Measurements from ENCODE around the gene C6. TPM values are rescaled to one million over a fixed set of nuclear protein-coding genes. Genes with fewer than 3 reads are reported as not detected.
"Not testable (repeated sequence)": the region's sequence is repeated elsewhere in the genome, so short reads cannot be mapped to it uniquely, and the experiment has no call there.

Gene C6
- total and polyA plus RNA-seq, 2 experiments from 2014 or later = not detected

GRCh38 chr5:41240985-41241384, 27.7 kb upstream of the C6 start:
- in situ Hi-C loops (cut with MboI) = no loop called here
- Histone ChIP-seq H3K27ac (no peak overlapping the region), H3K36me3 (ENCODE audit: low read depth) (no peaks in the 10 kb centered on the region), H3F3A (ENCODE audit: insufficient read depth) (no peaks in the 10 kb centered on the region), H3K4me3 (no peak overlapping the region), H4K20me1 (ENCODE audit: insufficient read depth) (no peaks in the 10 kb centered on the region), H3K9me3 (ENCODE audit: low read depth) (no peaks in the 10 kb centered on the region), H3K4me2 (ENCODE audit: unreplicated experiment) (no peak overlapping the region), H3K79me2 (ENCODE audit: insufficient read depth) (no peaks in the 10 kb centered on the region), H2AFZ (no peak overlapping the region), H3K9ac (no peak overlapping the region), H3K27me3 (replicated peaks; ENCODE audit: insufficient read depth) (no peaks in the 10 kb centered on the region), H3K9me2 (ENCODE audit: insufficient read depth) (no peaks in the 10 kb centered on the region), H3K4me1 (ENCODE audit: insufficient read depth) (no peaks in the 10 kb centered on the region)
- TF ChIP-seq EZH2 (IDR thresholded peaks at IDR 0.05; ENCODE audit: insufficient read depth, poor library complexity, severe bottlenecking) = no peak
- no peak for TF ChIP-seq EZH2phosphoT487 (IDR thresholded peaks at IDR 0.05; ENCODE audit: insufficient read depth, low read depth)
- no peak for DNase-seq
- 41 to 52% methylated on average over 3 of the region's 3 CpGs for WGBS, 2 experiments (ENCODE audit: low coverage in 1 of 2, low lambda C conversion rate in 2 of 2, missing lambda C conversion rate in 2 of 2)

GRCh38 chr5:41240390-41240789, 27.1 kb upstream of the C6 start:
- H3F3A ChIP-seq (ENCODE audit: insufficient read depth) = no peaks in the 10 kb centered on the region
- DNase-seq = no peak
- H3K4me3 ChIP-seq = no peak overlapping the region
- in situ Hi-C loops (cut with MboI) = no loop called here
- H3K9ac ChIP-seq = no peak overlapping the region
- H3K27me3 ChIP-seq (replicated peaks; ENCODE audit: insufficient read depth) = no peaks in the 10 kb centered on the region
- H2AFZ ChIP-seq = no peak overlapping the region
- H4K20me1 ChIP-seq (ENCODE audit: insufficient read depth) = no peaks in the 10 kb centered on the region
- 67 to 74% methylated on average over 3 of the region's 3 CpGs for WGBS, 2 experiments (ENCODE audit: low coverage in 1 of 2, low lambda C conversion rate in 2 of 2, missing lambda C conversion rate in 2 of 2)
- no peaks in the 10 kb centered on the region for H3K79me2 ChIP-seq (ENCODE audit: insufficient read depth)
- H3K27ac ChIP-seq = no peak overlapping the region
- H3K9me3 ChIP-seq (ENCODE audit: low read depth) = no peaks in the 10 kb centered on the region
- no peak overlapping the region for H3K4me2 ChIP-seq (ENCODE audit: unreplicated experiment)
- H3K9me2 ChIP-seq (ENCODE audit: insufficient read depth) = no peaks in the 10 kb centered on the region
- no peak for TF ChIP-seq EZH2phosphoT487 (IDR thresholded peaks at IDR 0.05; ENCODE audit: insufficient read depth, low read depth)
- no peak for TF ChIP-seq EZH2 (IDR thresholded peaks at IDR 0.05; ENCODE audit: insufficient read depth, poor library complexity, severe bottlenecking)
- H3K36me3 ChIP-seq (ENCODE audit: low read depth) = no peaks in the 10 kb centered on the region
- H3K4me1 ChIP-seq (ENCODE audit: insufficient read depth) = no peaks in the 10 kb centered on the region

- Histone ChIP-seq H3K4me1 (ENCODE audit: insufficient read depth) (no peaks in the 10 kb centered on the region), H3K27me3 (replicated peaks; ENCODE audit: insufficient read depth) (no peaks in the 10 kb centered on the region), H3K36me3 (ENCODE audit: low read depth) (no peaks in the 10 kb centered on the region), H3K27ac (no peak overlapping the region), H3K4me2 (ENCODE audit: unreplicated experiment) (no peak overlapping the region), H3K79me2 (ENCODE audit: insufficient read depth) (no peaks in the 10 kb centered on the region), H3K4me3 (no peak overlapping the region), H3F3A (ENCODE audit: insufficient read depth) (no peaks in the 10 kb centered on the region), H4K20me1 (ENCODE audit: insufficient read depth) (no peaks in the 10 kb centered on the region), H2AFZ (no peak overlapping the region), H3K9me2 (ENCODE audit: insufficient read depth) (no peaks in the 10 kb centered on the region), H3K9me3 (ENCODE audit: low read depth) (no peaks in the 10 kb centered on the region), H3K9ac (no peak overlapping the region)
- no peak for DNase-seq
- in situ Hi-C loops (cut with MboI) = no loop called here
- TF ChIP-seq EZH2 (IDR thresholded peaks at IDR 0.05; ENCODE audit: insufficient read depth, poor library complexity, severe bottlenecking) (no peak), EZH2phosphoT487 (IDR thresholded peaks at IDR 0.05; ENCODE audit: insufficient read depth, low read depth) (no peak)
These were observed 21.1 kb upstream of the C6 start for GRCh38 chr5:41234475-41234874.

DNA sequence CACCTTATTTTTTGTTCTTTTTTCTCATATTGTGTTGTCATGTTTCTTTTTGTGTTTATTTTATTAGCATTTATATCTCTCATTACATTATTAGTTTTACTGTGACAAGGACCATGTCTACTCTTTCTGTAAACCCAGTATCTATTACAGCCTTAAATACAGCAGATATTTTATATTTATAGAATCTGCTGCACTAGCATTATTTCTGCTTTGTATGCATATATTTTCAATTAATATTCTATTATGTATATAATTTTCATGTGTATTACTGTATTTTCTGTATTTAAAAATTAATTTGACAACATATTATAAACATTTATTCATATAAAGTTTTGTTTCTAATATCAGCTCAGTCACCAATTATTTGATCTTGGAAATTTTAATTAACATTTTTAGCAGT, 19.5 kb upstream of the C6 start:
- Histone ChIP-seq H3K27ac (no peak overlapping the region), H3K9me3 (ENCODE audit: low read depth) (no peaks in the 10 kb centered on the region), H4K20me1 (ENCODE audit: insufficient read depth) (no peaks in the 10 kb centered on the region), H3K36me3 (ENCODE audit: low read depth) (no peaks in the 10 kb centered on the region), H3K4me3 (no peak overlapping the region), H3K79me2 (ENCODE audit: insufficient read depth) (no peaks in the 10 kb centered on the region), H3K4me1 (ENCODE audit: insufficient read depth) (no peaks in the 10 kb centered on the region), H3K9me2 (ENCODE audit: insufficient read depth) (no peaks in the 10 kb centered on the region), H3K4me2 (ENCODE audit: unreplicated experiment) (no peak overlapping the region), H3K27me3 (replicated peaks; ENCODE audit: insufficient read depth) (no peaks in the 10 kb centered on the region), H2AFZ (no peak overlapping the region), H3K9ac (no peak overlapping the region), H3F3A (ENCODE audit: insufficient read depth) (no peaks in the 10 kb centered on the region)
- no peak for DNase-seq
- TF ChIP-seq EZH2phosphoT487 (IDR thresholded peaks at IDR 0.05; ENCODE audit: insufficient read depth, low read depth) (no peak), EZH2 (IDR thresholded peaks at IDR 0.05; ENCODE audit: insufficient read depth, poor library complexity, severe bottlenecking) (no peak)
- in situ Hi-C loops (cut with MboI) = no loop called here

- H3K79me2 ChIP-seq (ENCODE audit: insufficient read depth); H4K20me1 ChIP-seq (ENCODE audit: insufficient read depth); H3K9me2 ChIP-seq (ENCODE audit: insufficient read depth); H3K36me3 ChIP-seq (ENCODE audit: low read depth); DNase-seq; in situ Hi-C loops (cut with MboI); H3K9me3 ChIP-seq (ENCODE audit: low read depth); H2AFZ ChIP-seq; H3K4me2 ChIP-seq (ENCODE audit: unreplicated experiment); H3K9ac ChIP-seq; H3K27ac ChIP-seq; H3K4me1 ChIP-seq (ENCODE audit: insufficient read depth); H3K4me3 ChIP-seq; H3F3A ChIP-seq (ENCODE audit: insufficient read depth); H3K27me3 ChIP-seq (replicated peaks; ENCODE audit: insufficient read depth): not testable (repeated sequence)
- WGBS, 2 experiments (ENCODE audit: low coverage in 1 of 2, low lambda C conversion rate in 2 of 2, missing lambda C conversion rate in 2 of 2) = 4 to 5% methylated on average over 1 of the region's 1 CpG
These were observed 16.9 kb upstream of the C6 start for GRCh38 chr5:41230276-41230675.

Measured in GM23248 (cell line).